A549 (cell line): ENCODE data around the gene TRIP11.

ENCODE experiments used
- CHD2 ChIP-seq: fragments of 150-350 bp; IDR thresholded peaks from 2 replicates; pipeline ENCODE4 v1.6.1; 2014; ENCODE audit warnings: low read length; ENCODE audit not compliant: partially characterized antibody
- ESRRA ChIP-seq: fragments of 150-350 bp; IDR thresholded peaks from 2 replicates; pipeline ENCODE4 v1.6.1; 2014; ENCODE audit warnings: mild to moderate bottlenecking, low read length, borderline replicate concordance
- PHF8 ChIP-seq: fragments of 200-600 bp; sonication (generic); IDR thresholded peaks from 2 replicates; pipeline ENCODE4 v1.6.1; 2016; ENCODE audit warnings: low read depth, mild to moderate bottlenecking, antibody characterized with exemption, moderate library complexity, borderline replicate concordance
- POLR2A ChIP-seq: IDR thresholded peaks from 2 replicates; pipeline ENCODE4 v1.6.1; 2012; ENCODE audit warnings: mild to moderate bottlenecking, low read length
- TP53 ChIP-seq: fragments of 250-450 bp; sonication (Bioruptor Pico); IDR thresholded peaks from 2 replicates; pipeline ENCODE4 v1.5.0; 2021; ENCODE audit warnings: mild to moderate bottlenecking, moderate library complexity
- ZFP36 ChIP-seq: fragments of 450-650 bp; IDR thresholded peaks from 2 replicates; pipeline ENCODE4 v1.6.1; 2014; ENCODE audit warnings: borderline replicate concordance; ENCODE audit not compliant: partially characterized antibody
- TF ChIP-seq, protein P1 (sequence below): fragments of >200 bp; sonication (Bioruptor Twin); formaldehyde crosslinking; IDR thresholded peaks from 3 replicates; pipeline ENCODE4 v1.5.1; 2016
- TF ChIP-seq, protein P2 (sequence below): IDR thresholded peaks from 2 replicates; pipeline ENCODE4 v1.6.1; 2012
- TF ChIP-seq, protein P3 (sequence below): fragments of 200-600 bp; sonication (generic); IDR thresholded peaks from 2 replicates; pipeline ENCODE4 v1.6.1; 2016; ENCODE audit warnings: antibody characterized with exemption, mild to moderate bottlenecking, moderate library complexity

DNA sequence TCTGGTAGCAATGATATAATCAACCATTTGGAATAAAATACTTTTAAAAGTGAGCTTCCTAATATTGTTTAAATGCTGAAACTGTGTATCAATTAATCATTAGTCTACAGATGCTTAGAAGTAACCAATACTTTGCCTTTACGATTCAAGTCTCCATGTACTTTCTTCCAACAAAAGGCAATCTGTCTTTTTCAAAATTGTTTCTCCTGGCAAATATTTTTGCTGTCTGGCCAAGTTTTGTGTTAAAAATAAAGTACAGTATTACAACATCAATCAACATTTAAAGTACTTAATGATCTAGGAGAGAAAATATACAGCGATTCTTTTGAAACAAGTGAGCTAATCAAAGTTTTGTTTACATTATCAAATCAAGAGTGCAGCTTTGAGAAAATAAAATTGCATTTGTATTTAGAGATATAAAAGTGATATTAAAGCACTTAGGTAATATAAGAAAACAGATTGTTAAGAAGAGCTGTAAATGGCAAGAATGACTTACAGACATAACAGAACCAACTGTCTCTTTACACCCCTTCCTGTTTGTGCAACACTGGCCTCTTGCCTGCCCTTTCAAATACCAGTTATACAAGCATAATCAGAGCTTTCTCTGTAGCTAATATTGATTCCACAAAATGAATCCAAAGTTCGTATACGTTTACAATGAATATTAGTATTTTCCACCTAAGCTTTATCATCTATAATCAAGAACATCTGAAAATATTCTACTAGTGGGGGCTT is 54.2 kb downstream of the TRIP11 start:
- TF ChIP-seq ZFP36 (no peak), POLR2A (no peak), CHD2 (no peak), PHF8 (no peak), TP53 (CRISPR knock-in tag) (no peak), ESRRA (no peak)
- TF ChIP-seq, protein P1, sequence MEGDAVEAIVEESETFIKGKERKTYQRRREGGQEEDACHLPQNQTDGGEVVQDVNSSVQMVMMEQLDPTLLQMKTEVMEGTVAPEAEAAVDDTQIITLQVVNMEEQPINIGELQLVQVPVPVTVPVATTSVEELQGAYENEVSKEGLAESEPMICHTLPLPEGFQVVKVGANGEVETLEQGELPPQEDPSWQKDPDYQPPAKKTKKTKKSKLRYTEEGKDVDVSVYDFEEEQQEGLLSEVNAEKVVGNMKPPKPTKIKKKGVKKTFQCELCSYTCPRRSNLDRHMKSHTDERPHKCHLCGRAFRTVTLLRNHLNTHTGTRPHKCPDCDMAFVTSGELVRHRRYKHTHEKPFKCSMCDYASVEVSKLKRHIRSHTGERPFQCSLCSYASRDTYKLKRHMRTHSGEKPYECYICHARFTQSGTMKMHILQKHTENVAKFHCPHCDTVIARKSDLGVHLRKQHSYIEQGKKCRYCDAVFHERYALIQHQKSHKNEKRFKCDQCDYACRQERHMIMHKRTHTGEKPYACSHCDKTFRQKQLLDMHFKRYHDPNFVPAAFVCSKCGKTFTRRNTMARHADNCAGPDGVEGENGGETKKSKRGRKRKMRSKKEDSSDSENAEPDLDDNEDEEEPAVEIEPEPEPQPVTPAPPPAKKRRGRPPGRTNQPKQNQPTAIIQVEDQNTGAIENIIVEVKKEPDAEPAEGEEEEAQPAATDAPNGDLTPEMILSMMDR = no peak
- TF ChIP-seq, protein P2, sequence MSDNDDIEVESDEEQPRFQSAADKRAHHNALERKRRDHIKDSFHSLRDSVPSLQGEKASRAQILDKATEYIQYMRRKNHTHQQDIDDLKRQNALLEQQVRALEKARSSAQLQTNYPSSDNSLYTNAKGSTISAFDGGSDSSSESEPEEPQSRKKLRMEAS = no peak
- TF ChIP-seq, protein P3, sequence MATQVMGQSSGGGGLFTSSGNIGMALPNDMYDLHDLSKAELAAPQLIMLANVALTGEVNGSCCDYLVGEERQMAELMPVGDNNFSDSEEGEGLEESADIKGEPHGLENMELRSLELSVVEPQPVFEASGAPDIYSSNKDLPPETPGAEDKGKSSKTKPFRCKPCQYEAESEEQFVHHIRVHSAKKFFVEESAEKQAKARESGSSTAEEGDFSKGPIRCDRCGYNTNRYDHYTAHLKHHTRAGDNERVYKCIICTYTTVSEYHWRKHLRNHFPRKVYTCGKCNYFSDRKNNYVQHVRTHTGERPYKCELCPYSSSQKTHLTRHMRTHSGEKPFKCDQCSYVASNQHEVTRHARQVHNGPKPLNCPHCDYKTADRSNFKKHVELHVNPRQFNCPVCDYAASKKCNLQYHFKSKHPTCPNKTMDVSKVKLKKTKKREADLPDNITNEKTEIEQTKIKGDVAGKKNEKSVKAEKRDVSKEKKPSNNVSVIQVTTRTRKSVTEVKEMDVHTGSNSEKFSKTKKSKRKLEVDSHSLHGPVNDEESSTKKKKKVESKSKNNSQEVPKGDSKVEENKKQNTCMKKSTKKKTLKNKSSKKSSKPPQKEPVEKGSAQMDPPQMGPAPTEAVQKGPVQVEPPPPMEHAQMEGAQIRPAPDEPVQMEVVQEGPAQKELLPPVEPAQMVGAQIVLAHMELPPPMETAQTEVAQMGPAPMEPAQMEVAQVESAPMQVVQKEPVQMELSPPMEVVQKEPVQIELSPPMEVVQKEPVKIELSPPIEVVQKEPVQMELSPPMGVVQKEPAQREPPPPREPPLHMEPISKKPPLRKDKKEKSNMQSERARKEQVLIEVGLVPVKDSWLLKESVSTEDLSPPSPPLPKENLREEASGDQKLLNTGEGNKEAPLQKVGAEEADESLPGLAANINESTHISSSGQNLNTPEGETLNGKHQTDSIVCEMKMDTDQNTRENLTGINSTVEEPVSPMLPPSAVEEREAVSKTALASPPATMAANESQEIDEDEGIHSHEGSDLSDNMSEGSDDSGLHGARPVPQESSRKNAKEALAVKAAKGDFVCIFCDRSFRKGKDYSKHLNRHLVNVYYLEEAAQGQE = no peak
